ENCODE data around the gene ARFGEF3.

DNA sequence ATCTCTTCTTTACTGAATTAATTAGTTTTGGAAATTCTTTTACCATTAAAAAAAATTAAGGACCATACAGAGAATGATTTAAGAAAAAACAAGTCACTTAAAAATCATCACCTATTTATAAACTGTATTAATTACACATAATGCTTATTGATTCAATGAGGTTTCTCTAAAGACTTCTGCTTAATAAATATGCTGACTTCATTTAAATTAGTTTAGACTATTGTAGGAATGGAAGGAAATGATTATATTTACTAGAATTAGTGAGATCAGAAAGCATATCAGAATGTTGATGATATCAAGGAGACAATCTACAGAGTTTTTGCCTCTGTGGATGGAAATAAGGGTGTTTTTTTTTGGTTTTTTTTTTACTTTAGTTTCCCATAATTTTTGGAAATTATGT is 181.4 kb downstream of the ARFGEF3 start:
- TF ChIP-seq POLR2A (IDR thresholded peaks at IDR 0.05; ENCODE audit: low read length) (no peak), GATA1 (IDR thresholded peaks at IDR 0.05; ENCODE audit: low read depth, low read length) (no peak)
